ENCODE measurements around the gene DGCR6. TPM values are rescaled to one million over a fixed set of nuclear protein-coding genes. Genes with fewer than 3 reads are reported as not detected.
"Not testable (repeated sequence)": the region's sequence is repeated elsewhere in the genome, so short reads cannot be mapped to it uniquely, and the experiment has no call there.

DGCR6 gene
- total RNA-seq, 1 donor from 2014 or later = 0.35 TPM

GRCh38 chr22:18933914-18934313, 27.8 kb downstream of the DGCR6 start:
- ATAC-seq (ENCODE audit: low read depth) = no peak
- Mint-ChIP-seq H3K27me3 (no peaks in the 10 kb centered on the region), H3K27ac (no peak overlapping the region), H3K4me3 (no peak overlapping the region), H3K9me3 (no peaks in the 10 kb centered on the region), H3K36me3 (ENCODE audit: low read depth) (no peaks in the 10 kb centered on the region), H3K4me1 (no peaks in the 10 kb centered on the region)
- CTCF ChIA-PET = no interaction called here
- TF ChIP-seq, protein P1, sequence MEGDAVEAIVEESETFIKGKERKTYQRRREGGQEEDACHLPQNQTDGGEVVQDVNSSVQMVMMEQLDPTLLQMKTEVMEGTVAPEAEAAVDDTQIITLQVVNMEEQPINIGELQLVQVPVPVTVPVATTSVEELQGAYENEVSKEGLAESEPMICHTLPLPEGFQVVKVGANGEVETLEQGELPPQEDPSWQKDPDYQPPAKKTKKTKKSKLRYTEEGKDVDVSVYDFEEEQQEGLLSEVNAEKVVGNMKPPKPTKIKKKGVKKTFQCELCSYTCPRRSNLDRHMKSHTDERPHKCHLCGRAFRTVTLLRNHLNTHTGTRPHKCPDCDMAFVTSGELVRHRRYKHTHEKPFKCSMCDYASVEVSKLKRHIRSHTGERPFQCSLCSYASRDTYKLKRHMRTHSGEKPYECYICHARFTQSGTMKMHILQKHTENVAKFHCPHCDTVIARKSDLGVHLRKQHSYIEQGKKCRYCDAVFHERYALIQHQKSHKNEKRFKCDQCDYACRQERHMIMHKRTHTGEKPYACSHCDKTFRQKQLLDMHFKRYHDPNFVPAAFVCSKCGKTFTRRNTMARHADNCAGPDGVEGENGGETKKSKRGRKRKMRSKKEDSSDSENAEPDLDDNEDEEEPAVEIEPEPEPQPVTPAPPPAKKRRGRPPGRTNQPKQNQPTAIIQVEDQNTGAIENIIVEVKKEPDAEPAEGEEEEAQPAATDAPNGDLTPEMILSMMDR (IDR thresholded peaks at IDR 0.05) = no peak
- POLR2A ChIA-PET = no interaction called here
- DNase-seq = no peak
- intact Hi-C loops (cut with micrococcal nuclease) = no loop called here

- H3K9me3 Mint-ChIP-seq; DNase-seq; H3K4me1 Mint-ChIP-seq; intact Hi-C loops (cut with micrococcal nuclease); POLR2A ChIA-PET; ATAC-seq (ENCODE audit: low read depth); H3K4me3 Mint-ChIP-seq; H3K27ac Mint-ChIP-seq; H3K36me3 Mint-ChIP-seq (ENCODE audit: low read depth); CTCF ChIA-PET; H3K27me3 Mint-ChIP-seq: not testable (repeated sequence)
These were observed 28.6 kb downstream of the DGCR6 start for GRCh38 chr22:18934688-18935087.

GRCh38 chr22:18935889-18936529, 29.9 kb downstream of the DGCR6 start, which contains the start of gene PRODH:
Gene PRODH, minus strand, starts transcription at chr22:18936293. Its CDS starts 6 bp downstream, at chr22:18936287.
- TF ChIP-seq, protein P1 (IDR thresholded peaks at IDR 0.05) = no peak
- Mint-ChIP-seq H3K4me1 (no peaks in the 10 kb centered on the region), H3K9me3 (no peaks in the 10 kb centered on the region), H3K4me3 (no peak within 1 kb of the TSS), H3K27me3 (no peaks in the 10 kb centered on the region), H3K36me3 (ENCODE audit: low read depth) (no peaks in the 10 kb centered on the region), H3K27ac (no peak within 1 kb of the TSS)
- ChIA-PET POLR2A (no interaction called here), CTCF (no interaction called here)
- intact Hi-C loops (cut with micrococcal nuclease) = no loop called here
- ATAC-seq (ENCODE audit: low read depth) = no peak
- DNase-seq = no peak

DNA sequence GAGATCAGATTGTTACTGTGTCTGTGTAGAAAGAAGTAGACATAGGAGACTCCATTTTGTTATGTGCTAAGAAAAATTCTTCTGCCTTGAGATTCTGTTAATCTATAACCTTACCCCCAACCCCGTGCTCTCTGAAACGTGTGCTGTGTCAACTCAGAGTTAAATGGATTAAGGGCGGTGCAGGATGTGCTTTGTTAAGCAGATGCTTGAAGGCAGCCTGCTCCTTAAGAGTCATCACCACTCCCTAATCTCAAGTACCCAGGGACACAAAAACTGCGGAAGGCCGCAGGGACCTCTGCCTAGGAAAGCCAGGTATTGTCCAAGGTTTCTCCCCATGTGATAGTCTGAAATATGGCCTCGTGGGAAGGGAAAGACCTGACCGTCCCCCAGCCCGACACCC, 32.6 kb downstream of the DGCR6 start:
- H3K4me3 Mint-ChIP-seq; CTCF ChIA-PET; intact Hi-C loops (cut with micrococcal nuclease); ATAC-seq (ENCODE audit: low read depth); H3K36me3 Mint-ChIP-seq (ENCODE audit: low read depth); DNase-seq; H3K27me3 Mint-ChIP-seq; H3K9me3 Mint-ChIP-seq; H3K27ac Mint-ChIP-seq; POLR2A ChIA-PET; H3K4me1 Mint-ChIP-seq: not testable (repeated sequence)

GRCh38 chr22:18947105-18947504, 41.0 kb downstream of the DGCR6 start:
- ATAC-seq (ENCODE audit: low read depth); H3K27ac Mint-ChIP-seq; H3K9me3 Mint-ChIP-seq; H3K36me3 Mint-ChIP-seq (ENCODE audit: low read depth); H3K4me3 Mint-ChIP-seq; CTCF ChIA-PET; H3K4me1 Mint-ChIP-seq; intact Hi-C loops (cut with micrococcal nuclease); DNase-seq; POLR2A ChIA-PET: not testable (repeated sequence)
- H3K27me3 Mint-ChIP-seq = peaks cover 17% of the 10 kb centered on the region

GRCh38 chr22:18947905-18948304, 41.8 kb downstream of the DGCR6 start:
- ChIA-PET CTCF (no interaction called here), POLR2A (interaction anchor here (0.5 kb wide), 1 partner anchor 864 kb away, joined by 5 read pairs; no protein-coding TSS in a partner anchor)
- Mint-ChIP-seq H3K9me3 (no peaks in the 10 kb centered on the region), H3K27me3 (peaks cover 17% of the 10 kb centered on the region), H3K27ac (no peak overlapping the region), H3K36me3 (ENCODE audit: low read depth) (no peaks in the 10 kb centered on the region), H3K4me1 (no peaks in the 10 kb centered on the region), H3K4me3 (no peak overlapping the region)
- DNase-seq (no peak), ATAC-seq (ENCODE audit: low read depth) (no peak)
- intact Hi-C loops (cut with micrococcal nuclease) = no loop called here
- TF ChIP-seq, protein P1 (IDR thresholded peaks at IDR 0.05) = no peak
